ENCODE measurements around the gene TTYH2.
"Not testable (repeated sequence)": the region's sequence is repeated elsewhere in the genome, so short reads cannot be mapped to it uniquely, and the experiment has no call there.

The TTYH2 gene

DNA sequence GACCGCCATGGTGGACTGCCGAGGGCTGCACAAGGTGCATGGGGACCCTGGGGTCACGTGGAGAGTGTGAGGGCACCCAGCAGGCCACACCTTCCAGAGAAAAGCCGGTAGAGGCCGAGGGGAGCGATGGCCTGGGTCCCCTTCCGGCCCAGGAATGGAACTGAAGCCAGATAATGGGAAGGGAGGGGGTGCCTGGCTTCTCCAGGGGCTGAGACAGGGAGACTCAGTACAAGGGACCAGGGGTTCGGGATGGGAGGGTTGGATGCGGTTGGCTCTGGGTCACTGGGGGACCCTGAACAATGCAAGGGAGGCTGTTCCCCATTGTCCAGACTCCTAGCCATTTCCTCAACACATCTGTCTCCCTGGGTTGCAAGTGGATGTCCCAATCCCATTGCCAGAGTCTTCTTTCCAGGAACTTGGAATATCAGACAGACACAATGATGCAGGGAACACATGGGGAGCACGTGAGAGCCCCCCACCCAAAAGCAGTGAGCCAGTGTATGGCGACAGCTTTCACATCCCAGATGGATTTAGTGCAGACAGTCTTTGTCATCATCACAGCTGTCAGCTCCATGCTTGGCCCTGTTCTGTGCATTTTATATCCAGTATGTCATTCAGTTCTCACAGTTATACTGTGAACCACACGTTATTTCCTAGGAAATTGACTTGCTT is 37.1 kb downstream of the TTYH2 start:
- Histone ChIP-seq H3K4me1 (ENCODE audit: control insufficient read depth, insufficient read depth, low read length) (peaks cover 12% of the 10 kb centered on the region), H3K27me3 (ENCODE audit: control insufficient read depth, insufficient read depth, low read length) (no peaks in the 10 kb centered on the region), H3K9ac (ENCODE audit: low read length) (no peak overlapping the region), H3K9me3 (ENCODE audit: control insufficient read depth, insufficient read depth, low read depth, low read length) (peaks cover 10% of the 10 kb centered on the region; the same call in 1 of the 2 replicates), H3K27ac (ENCODE audit: low read depth, low read length) (no peak overlapping the region), H3K36me3 (ENCODE audit: control insufficient read depth, insufficient read depth, low read length) (no peaks in the 10 kb centered on the region), H3K4me3 (ENCODE audit: low read depth, low read length) (no peak overlapping the region)

- H3K9ac ChIP-seq (ENCODE audit: low read length) = no peak overlapping the region
- no peak overlapping the region for H3K4me3 ChIP-seq (ENCODE audit: low read depth, low read length)
- H3K27ac ChIP-seq (ENCODE audit: low read depth, low read length) = no peak overlapping the region
- H3K9me3 ChIP-seq (ENCODE audit: control insufficient read depth, insufficient read depth, low read depth, low read length) = peaks cover 10% of the 10 kb centered on the region; the same call in 1 of the 2 replicates
- H3K27me3 ChIP-seq (ENCODE audit: control insufficient read depth, insufficient read depth, low read length) = no peaks in the 10 kb centered on the region
- no peaks in the 10 kb centered on the region for H3K36me3 ChIP-seq (ENCODE audit: control insufficient read depth, insufficient read depth, low read length)
- peaks cover 9% of the 10 kb centered on the region for H3K4me1 ChIP-seq (ENCODE audit: control insufficient read depth, insufficient read depth, low read length)
Observed at GRCh38 chr17:74251051-74251450, 37.7 kb downstream of the TTYH2 start.

GRCh38 chr17:74251569-74251968 is 38.2 kb downstream of the TTYH2 start:
- Histone ChIP-seq H3K4me1 (ENCODE audit: control insufficient read depth, insufficient read depth, low read length) (0 out of 2 replicates have a peak, but pooled peaks cover 5% of the 10 kb centered on the region), H3K27me3 (ENCODE audit: control insufficient read depth, insufficient read depth, low read length) (no peaks in the 10 kb centered on the region), H3K9me3 (ENCODE audit: control insufficient read depth, insufficient read depth, low read depth, low read length) (peaks cover 5% of the 10 kb centered on the region; the same call in 1 of the 2 replicates), H3K27ac (ENCODE audit: low read depth, low read length) (no peak overlapping the region), H3K9ac (ENCODE audit: low read length) (no peak overlapping the region), H3K36me3 (ENCODE audit: control insufficient read depth, insufficient read depth, low read length) (no peaks in the 10 kb centered on the region), H3K4me3 (ENCODE audit: low read depth, low read length) (no peak overlapping the region)

- 0 out of 2 replicates have a peak, but pooled peaks cover 5% of the 10 kb centered on the region for H3K4me1 ChIP-seq (ENCODE audit: control insufficient read depth, insufficient read depth, low read length)
- H3K27ac ChIP-seq (ENCODE audit: low read depth, low read length) = no peak overlapping the region
- H3K36me3 ChIP-seq (ENCODE audit: control insufficient read depth, insufficient read depth, low read length) = no peaks in the 10 kb centered on the region
- H3K9ac ChIP-seq (ENCODE audit: low read length) = no peak overlapping the region
- H3K9me3 ChIP-seq (ENCODE audit: control insufficient read depth, insufficient read depth, low read depth, low read length) = peaks cover 1% of the 10 kb centered on the region; the same call in 1 of the 2 replicates
- H3K4me3 ChIP-seq (ENCODE audit: low read depth, low read length) = no peak overlapping the region
- H3K27me3 ChIP-seq (ENCODE audit: control insufficient read depth, insufficient read depth, low read length) = no peaks in the 10 kb centered on the region
Observed at GRCh38 chr17:74252211-74252610, 38.8 kb downstream of the TTYH2 start.

- no peaks in the 10 kb centered on the region for H3K27me3 ChIP-seq (ENCODE audit: control insufficient read depth, insufficient read depth, low read length)
Observed at GRCh38 chr17:74253036-74253435, 39.7 kb downstream of the TTYH2 start.

DNA sequence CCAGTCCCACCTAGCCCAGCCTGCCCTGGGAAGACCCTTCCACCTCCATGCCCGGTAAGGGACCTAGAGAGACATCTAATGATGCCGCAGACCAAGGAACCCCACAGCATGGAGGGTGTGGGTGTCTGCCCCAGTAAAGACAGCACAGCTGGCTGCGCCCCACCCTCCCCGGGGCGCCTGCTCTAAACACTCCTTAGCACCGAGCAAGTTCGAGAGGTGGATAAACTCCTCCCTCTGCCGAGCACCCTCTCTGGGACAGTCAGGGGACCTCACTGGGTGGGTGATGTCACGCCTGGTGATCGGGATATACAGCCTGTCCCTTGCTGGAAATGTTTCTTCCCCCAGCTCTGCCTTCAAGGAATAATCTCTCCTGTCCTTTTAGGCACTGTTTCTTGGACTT is 43.9 kb downstream of the TTYH2 start:
- H3K4me3 ChIP-seq (ENCODE audit: low read depth, low read length) = no peak overlapping the region
- no peaks in the 10 kb centered on the region for H3K9me3 ChIP-seq (ENCODE audit: control insufficient read depth, insufficient read depth, low read depth, low read length)
- no peak overlapping the region for H3K9ac ChIP-seq (ENCODE audit: low read length)
- no peak overlapping the region for H3K27ac ChIP-seq (ENCODE audit: low read depth, low read length)
- H3K36me3 ChIP-seq (ENCODE audit: control insufficient read depth, insufficient read depth, low read length) = no peaks in the 10 kb centered on the region
- peaks cover 21% of the 10 kb centered on the region for H3K4me1 ChIP-seq (ENCODE audit: control insufficient read depth, insufficient read depth, low read length)
- H3K27me3 ChIP-seq (ENCODE audit: control insufficient read depth, insufficient read depth, low read length) = no peaks in the 10 kb centered on the region

More at GRCh38 chr17:74253036-74253435, 39.7 kb downstream of the TTYH2 start:
- no peaks in the 10 kb centered on the region for H3K9me3 ChIP-seq (ENCODE audit: control insufficient read depth, insufficient read depth, low read depth, low read length)
- no peak overlapping the region for H3K4me3 ChIP-seq (ENCODE audit: low read depth, low read length)
- H3K27ac ChIP-seq (ENCODE audit: low read depth, low read length) = no peak overlapping the region
- H3K4me1 ChIP-seq (ENCODE audit: control insufficient read depth, insufficient read depth, low read length) = 0 out of 2 replicates have a peak, but pooled peaks cover 5% of the 10 kb centered on the region
- no peaks in the 10 kb centered on the region for H3K36me3 ChIP-seq (ENCODE audit: control insufficient read depth, insufficient read depth, low read length)
- H3K9ac ChIP-seq (ENCODE audit: low read length) = no peak overlapping the region

GRCh38 chr17:74259667-74260524 is 46.5 kb downstream of the TTYH2 start:
- Histone ChIP-seq H3K4me1 (ENCODE audit: control insufficient read depth, insufficient read depth, low read length) (peaks cover 21% of the 10 kb centered on the region), H3K9ac (ENCODE audit: low read length) (no peak overlapping the region), H3K9me3 (ENCODE audit: control insufficient read depth, insufficient read depth, low read depth, low read length) (no peaks in the 10 kb centered on the region), H3K36me3 (ENCODE audit: control insufficient read depth, insufficient read depth, low read length) (no peaks in the 10 kb centered on the region), H3K27me3 (ENCODE audit: control insufficient read depth, insufficient read depth, low read length) (no peaks in the 10 kb centered on the region), H3K4me3 (ENCODE audit: low read depth, low read length) (no peak overlapping the region), H3K27ac (ENCODE audit: low read depth, low read length) (no peak overlapping the region)

DNA sequence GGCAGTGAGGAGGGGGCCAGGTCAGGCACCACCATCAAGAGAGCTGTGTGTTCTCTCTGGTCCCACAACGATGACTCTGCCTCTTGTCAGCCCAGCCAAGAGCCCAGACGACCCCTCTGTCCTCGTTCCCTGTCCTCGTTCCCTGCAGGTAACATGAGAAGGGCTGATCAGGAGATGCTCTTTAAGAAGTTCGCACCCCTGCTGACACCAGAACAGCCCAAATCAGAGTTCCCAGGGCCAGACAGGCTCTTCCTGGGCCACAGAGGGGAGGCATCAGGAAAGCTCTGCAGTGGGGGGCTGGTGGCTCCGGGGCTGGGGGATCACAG is 47.1 kb downstream of the TTYH2 start:
- H3K27ac ChIP-seq (ENCODE audit: low read depth, low read length) = no peak overlapping the region
- peaks cover 21% of the 10 kb centered on the region for H3K4me1 ChIP-seq (ENCODE audit: control insufficient read depth, insufficient read depth, low read length)
- H3K36me3 ChIP-seq (ENCODE audit: control insufficient read depth, insufficient read depth, low read length) = no peaks in the 10 kb centered on the region
- H3K27me3 ChIP-seq (ENCODE audit: control insufficient read depth, insufficient read depth, low read length) = no peaks in the 10 kb centered on the region
- H3K9me3 ChIP-seq (ENCODE audit: control insufficient read depth, insufficient read depth, low read depth, low read length) = no peaks in the 10 kb centered on the region
- H3K4me3 ChIP-seq (ENCODE audit: low read depth, low read length) = no peak overlapping the region
- H3K9ac ChIP-seq (ENCODE audit: low read length) = no peak overlapping the region

DNA sequence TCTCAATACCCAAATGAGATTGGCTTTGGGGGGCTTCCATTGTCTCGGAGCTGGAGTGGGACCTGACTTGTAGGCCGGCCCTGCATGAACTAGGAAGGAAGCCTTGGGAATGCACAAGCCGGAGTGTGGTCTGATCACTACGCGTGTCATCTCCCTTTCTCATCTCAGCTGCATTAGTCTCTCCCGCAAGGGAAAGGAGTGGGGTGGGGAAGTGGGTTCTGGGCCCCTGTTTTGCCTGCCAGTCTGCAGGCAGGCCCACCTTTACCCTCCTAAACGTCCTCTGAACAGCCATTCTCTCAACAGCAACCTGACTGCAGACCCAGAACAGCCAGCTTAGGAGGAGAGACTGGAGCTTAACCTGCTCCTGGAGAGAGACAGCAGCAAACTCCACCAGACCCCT is 49.2 kb downstream of the TTYH2 start:
- no peak overlapping the region for H3K4me3 ChIP-seq (ENCODE audit: low read depth, low read length)

DNA sequence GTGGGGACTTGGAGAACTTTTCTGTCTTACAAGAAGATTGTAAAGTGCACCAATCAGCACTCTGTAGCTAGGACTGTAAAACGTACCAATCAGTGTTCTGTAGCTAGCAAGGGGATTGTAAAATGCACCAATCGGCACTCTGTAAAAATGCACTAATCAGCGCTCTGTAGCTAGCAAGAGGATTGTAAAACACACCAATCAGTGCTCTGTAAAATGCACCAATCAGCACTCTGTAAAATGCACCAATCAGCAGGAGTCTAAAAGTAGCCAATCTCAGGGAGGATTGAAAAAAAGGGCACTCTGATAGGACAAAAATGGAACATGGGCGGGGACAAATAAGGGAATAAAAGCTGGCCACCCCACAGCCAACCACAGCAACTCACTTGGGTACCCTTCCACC is 53.7 kb downstream of the TTYH2 start:
- H3K9me3 ChIP-seq (ENCODE audit: control insufficient read depth, insufficient read depth, low read depth, low read length); H3K27me3 ChIP-seq (ENCODE audit: control insufficient read depth, insufficient read depth, low read length); H3K9ac ChIP-seq (ENCODE audit: low read length): not testable (repeated sequence)

More for the DNA sequence above, 49.2 kb downstream of the TTYH2 start:
- Histone ChIP-seq H3K27ac (ENCODE audit: low read depth, low read length) (no peak overlapping the region), H3K36me3 (ENCODE audit: control insufficient read depth, insufficient read depth, low read length) (no peaks in the 10 kb centered on the region), H3K9me3 (ENCODE audit: control insufficient read depth, insufficient read depth, low read depth, low read length) (no peaks in the 10 kb centered on the region), H3K4me1 (ENCODE audit: control insufficient read depth, insufficient read depth, low read length) (peaks cover 21% of the 10 kb centered on the region), H3K27me3 (ENCODE audit: control insufficient read depth, insufficient read depth, low read length) (no peaks in the 10 kb centered on the region), H3K9ac (ENCODE audit: low read length) (no peak overlapping the region)

GRCh38 chr17:74267579-74267978 is 54.2 kb downstream of the TTYH2 start:
- no peaks in the 10 kb centered on the region; the same call in 1 of the 2 replicates for H3K27me3 ChIP-seq (ENCODE audit: control insufficient read depth, insufficient read depth, low read length)
- H3K36me3 ChIP-seq (ENCODE audit: control insufficient read depth, insufficient read depth, low read length) = no peaks in the 10 kb centered on the region

More for the DNA sequence above, 53.7 kb downstream of the TTYH2 start:
- not testable (repeated sequence) for H3K4me1 ChIP-seq (ENCODE audit: control insufficient read depth, insufficient read depth, low read length); H3K4me3 ChIP-seq (ENCODE audit: low read depth, low read length); H3K36me3 ChIP-seq (ENCODE audit: control insufficient read depth, insufficient read depth, low read length); H3K27ac ChIP-seq (ENCODE audit: low read depth, low read length)

More at GRCh38 chr17:74267579-74267978, 54.2 kb downstream of the TTYH2 start:
- Histone ChIP-seq H3K27ac (ENCODE audit: low read depth, low read length) (no peak overlapping the region), H3K9ac (ENCODE audit: low read length) (no peak overlapping the region), H3K4me1 (ENCODE audit: control insufficient read depth, insufficient read depth, low read length) (peaks cover 13% of the 10 kb centered on the region), H3K4me3 (ENCODE audit: low read depth, low read length) (no peak overlapping the region), H3K9me3 (ENCODE audit: control insufficient read depth, insufficient read depth, low read depth, low read length) (no peaks in the 10 kb centered on the region)
